Measurements from ENCODE around the gene PDE1A.

The PDE1A gene

DNA sequence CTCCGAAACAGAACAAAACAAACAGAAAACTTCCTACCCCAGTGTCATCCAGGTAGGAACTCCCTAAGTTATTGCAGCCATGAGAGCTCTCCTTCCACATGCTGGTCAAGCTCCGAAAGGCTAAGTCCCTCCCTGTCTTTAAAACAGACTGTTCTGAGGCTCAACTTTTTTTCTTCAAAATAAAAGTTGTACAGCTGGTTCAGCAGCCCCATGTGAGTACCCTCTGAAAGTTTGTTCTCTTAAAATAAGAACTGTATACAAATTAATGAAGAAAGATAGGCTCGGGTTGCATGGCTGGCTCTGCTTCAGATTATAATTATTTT, at the start of gene PDE1A:
Gene PDE1A, minus strand, starts transcription at position 119 of the 323 bp plus-strand sequence.
- DNase-seq = peak; percentile 39

DNA sequence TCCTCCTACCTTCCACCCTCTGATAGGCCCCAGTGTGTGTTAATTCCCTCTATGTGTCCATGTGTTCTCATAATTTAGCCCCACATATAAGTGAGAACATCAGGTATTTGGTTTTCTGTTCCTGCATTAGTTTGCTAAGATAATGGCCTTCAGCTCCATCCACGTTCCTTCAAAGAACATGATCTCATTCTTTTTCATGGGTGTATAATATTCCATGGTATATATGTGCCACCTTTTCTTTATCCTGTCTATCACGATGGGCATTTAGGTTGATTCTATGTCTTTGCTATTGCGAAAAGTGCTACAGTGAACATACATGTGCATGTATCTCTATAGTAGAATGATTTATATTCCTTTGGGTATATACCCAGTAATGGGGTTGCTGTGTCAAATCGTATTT, 46.8 kb upstream of the PDE1A start:
- no peak for DNase-seq

DNA sequence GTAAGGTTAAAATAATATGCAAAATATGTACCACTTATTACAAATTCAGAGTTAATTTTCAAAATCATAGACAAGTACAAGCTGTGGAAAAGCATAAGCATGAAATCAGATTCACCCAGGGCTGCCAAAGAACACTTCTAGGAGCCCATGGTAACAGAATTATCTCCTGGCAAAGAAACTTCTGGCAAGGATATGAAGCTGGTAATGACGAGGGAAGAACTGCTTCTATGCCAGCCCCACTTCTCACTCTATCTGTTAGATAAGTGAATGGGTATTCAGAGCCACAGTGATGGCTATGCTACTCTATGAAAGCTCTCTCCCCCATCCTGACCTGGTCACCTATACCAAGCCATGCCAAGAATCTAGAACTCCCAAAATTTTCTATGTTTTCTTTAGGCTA, 36.9 kb upstream of the PDE1A start:
- peak; percentile 79 for DNase-seq

DNA sequence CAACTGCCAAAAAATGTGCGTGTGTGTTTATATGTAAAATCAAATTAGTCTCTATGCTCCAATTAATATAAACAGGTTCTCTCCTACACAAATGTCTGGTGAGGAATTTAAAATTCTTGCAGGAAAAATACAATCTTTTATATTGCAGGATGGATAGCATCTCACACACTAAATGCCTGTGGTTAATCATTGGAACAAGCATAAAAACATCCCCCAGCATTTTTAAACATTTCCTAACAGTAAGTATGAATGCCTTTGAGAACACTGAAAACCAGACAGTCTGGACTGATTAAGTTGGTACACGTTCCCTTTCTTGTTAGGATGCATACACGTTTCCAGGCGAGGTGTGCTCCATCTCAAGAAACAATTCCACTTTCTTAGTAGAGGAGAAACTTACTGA, 29.9 kb upstream of the PDE1A start:
- DNase-seq = no peak

DNA sequence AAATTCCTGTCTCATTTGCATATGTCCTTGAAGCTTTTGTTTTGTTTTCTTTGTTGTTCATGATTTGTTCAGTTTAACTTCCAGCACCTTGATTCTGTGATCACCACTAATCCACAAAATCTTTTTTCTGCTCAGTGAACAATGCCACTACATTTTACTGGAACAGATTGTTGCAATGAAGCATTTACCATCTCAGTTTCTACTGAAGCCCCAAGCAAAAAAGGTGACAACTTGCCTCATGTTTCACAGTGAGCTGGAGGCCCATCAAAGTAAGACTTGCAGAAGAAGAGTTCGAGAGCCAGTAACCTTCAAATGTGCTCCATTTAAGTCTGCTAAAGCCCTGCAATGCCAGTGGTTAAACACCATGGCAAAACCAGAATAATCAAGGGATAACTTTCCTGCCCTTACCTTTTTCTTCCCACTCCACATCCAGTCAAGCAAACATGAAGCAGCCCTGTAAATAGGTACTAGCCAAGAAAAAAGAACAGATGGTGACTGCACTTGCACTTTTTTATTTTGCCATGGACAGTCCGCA, 25.7 kb upstream of the PDE1A start:
- DNase-seq = no peak

DNA sequence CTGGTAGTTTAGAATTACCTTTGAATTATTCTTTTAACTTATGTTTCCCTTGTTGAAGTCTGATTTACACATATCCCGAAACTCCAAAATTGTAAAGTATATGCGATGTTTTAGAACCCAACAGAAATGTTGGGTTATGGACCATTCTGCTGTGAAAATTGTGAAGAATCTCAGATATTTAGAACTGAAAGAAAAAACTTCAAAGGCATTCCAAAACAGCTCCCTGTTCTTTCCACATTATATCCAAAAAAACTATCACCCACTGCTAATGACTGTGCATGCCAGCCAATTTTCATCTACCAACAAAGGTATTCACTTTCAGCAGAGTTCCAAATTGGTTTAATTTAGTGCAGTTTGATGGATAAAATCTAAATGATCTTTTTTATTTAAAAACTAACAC, 21.5 kb upstream of the PDE1A start:
- DNase-seq = no peak

DNA sequence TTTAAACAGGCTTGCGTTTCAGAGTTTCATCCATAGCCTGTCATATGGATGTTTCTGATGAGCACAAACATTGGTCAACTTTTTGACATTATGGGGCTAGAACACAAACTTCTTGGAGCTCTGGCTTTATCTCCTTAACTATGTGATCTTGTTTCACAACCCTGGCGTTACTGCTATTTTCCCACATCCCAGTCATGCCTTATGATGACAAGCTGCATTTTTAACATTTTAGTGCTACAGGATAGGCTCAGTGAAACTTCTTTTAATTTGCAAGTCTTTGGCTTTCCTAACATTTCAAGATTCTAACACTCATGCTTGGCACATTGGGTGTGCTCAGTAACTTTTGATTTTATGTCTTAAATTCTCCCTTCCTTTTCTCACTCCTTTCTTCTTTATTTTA, 21.0 kb upstream of the PDE1A start:
- no peak for DNase-seq

DNA sequence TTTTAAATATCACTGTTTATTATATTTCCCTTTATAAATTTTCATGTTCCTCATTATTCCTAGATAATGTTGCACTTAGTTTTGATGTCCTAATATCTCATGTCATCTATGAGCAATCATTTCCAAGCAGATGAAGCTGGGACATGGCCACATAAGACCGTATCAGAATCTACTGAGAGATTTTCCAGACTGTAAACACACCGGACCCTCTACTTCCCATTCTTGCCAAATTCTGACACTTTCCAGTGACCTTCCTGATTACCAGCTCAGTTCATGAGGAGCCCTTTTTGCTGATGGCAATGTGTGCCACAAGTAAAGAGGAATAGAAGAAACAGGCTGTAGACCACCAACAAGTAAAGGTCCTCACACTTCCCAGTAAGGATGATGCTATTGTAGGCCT, 20.3 kb upstream of the PDE1A start:
- no peak for DNase-seq

DNA sequence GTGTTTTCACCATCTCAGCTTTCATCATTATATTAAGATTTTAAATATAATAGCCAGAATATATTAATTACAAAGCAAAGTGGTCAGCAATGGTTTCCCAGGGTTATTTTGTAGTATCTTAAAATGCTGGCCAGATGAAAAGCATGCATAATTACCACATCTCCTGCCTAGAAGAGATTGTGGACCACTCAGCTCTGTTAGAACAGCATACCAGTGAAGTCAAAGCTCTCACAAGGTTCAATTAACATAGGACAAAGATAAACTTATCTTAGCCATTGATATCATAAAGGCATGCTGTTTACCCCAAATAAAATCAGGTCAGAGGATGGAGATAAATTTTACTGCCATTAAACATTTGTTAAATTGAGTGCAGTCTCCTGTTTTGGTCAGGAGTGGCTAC, 19.3 kb upstream of the PDE1A start:
- no peak for DNase-seq

DNA sequence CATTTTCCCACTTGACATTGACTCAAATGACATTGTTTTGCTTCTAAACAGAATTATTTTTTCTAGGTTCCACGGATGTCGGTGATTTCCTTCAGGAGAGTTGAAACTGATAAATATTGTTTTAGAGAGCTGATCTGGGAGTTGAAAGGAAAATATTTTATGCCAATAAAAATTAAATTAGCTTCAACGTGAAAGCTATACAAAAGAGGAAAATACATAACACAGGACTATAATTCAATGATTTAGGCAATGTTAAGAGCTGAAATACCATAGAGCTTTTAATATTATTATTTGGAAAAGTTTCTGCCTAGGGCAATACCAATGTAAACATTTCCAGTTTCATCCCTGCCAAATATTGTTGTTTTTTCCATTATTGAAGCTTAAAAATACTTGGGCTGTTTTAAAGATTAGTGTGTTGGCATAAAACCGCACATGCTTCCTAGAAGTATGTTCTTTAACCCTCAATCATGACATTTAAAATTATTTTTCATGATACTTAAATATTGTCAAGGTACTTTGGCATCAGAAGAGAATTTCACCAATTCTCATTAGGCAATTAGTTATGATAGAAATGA, 18.6 kb upstream of the PDE1A start:
- DNase-seq = no peak

DNA sequence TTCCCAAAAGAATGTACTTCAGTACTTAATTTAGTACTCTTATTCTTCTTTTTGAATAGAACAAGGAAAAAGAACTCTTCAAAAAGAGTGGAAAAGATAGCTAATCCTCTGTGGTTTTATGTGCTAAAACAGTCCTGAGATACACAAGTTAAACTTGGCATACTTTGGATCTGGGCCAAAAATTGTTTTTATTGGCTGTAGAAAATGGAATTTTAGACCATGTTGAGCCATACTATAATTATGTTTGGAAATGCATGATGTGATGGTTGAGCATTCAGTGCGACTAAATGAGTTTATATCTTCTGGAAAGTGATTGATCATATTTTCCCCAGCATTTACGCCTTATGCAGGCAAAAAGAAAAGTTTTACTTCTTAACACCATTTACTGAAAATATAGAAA, 18.0 kb upstream of the PDE1A start:
- peak; percentile 42 for DNase-seq

DNA sequence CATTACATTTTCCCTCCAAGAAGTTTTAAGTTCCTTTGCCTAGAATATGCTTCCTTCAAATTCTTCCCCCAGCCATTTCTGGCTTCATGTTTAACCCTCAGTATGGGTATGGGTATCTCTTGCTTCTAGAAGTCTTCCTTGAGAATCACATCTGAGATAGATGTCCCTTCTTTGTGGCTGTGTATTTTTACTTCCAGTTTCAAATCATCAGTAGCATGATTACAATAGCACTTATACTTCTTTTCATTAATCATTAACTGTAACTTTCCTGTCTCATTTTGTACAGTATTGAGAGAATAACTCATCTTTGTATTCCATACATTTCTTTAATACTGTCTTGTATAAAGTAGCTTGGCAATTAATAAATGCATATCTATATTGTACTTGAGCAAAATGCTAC, 17.3 kb upstream of the PDE1A start:
- DNase-seq = no peak

DNA sequence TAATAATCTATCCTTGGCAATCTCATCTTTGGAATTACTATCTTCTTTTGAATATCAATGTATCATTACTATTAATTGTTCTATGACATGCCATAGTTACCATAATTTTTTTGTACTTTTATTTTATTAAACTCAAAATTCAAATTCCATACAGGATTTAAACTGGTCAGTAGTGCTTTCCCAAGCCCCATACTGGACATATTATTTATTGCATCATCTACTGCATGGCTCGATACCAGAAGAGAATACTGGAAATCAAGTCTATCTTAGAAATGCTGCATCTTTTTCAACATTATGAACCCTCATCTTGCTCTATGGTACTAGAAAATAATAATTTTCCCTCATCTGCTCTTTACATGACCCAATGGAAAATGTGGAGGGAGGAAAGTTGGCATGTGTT, 9.4 kb upstream of the PDE1A start:
- DNase-seq = no peak

DNA sequence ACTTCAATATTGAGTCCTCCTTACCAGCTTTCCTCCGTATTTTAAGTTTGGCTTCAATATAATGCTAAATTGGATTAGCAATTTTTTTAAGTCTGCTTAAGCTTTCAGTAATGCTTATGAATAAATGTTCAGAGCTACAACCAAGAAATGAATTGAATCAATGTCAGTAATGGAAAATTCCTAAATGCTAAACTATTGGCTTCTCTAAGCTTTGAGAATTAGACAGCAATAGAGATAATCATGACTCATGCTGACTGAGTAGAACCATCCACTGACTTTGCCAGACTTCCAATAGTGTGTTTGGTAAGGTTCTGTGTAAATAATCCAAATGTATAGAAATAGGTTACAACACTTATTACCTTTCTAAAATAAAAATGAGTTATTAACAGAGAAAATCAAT, 8.9 kb upstream of the PDE1A start:
- DNase-seq = no peak

DNA sequence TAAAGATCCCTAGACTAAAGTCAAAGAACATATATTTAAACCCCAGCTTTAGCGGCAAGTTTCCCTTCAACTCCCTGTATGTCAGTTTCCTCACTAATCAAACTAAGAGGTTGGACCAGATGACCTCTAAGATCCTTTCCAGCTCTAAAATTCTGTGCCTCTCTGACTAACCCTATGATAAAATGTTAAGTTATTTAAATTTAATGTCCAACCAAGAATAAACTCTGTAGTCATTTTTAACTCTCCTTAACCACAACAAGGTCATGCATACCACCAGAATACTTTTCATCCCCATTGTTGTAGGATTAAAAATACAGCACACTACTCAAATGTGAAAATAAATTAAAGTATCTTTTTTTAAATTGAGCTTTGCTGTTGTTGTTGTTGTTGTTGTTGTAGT, 5.2 kb upstream of the PDE1A start:
- no peak for DNase-seq

DNA sequence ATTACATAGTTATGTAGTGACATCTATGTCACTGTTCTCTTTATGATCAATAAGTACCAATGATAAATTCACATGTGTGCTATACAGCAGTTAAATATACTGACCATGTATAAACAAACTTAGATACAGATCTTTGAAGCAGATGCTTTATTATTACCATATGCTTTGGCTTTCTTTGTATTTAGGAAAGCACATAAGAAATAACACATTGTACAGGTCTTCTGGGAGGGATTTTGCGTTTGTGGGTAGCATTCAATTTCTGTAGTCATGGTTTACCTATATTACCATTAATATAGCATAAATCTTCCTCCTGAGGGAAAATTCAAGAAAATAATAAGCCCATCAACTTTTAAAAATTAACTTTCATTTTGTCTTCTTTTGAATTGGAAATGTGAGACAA, 1.6 kb upstream of the PDE1A start:
- DNase-seq = no peak

DNA sequence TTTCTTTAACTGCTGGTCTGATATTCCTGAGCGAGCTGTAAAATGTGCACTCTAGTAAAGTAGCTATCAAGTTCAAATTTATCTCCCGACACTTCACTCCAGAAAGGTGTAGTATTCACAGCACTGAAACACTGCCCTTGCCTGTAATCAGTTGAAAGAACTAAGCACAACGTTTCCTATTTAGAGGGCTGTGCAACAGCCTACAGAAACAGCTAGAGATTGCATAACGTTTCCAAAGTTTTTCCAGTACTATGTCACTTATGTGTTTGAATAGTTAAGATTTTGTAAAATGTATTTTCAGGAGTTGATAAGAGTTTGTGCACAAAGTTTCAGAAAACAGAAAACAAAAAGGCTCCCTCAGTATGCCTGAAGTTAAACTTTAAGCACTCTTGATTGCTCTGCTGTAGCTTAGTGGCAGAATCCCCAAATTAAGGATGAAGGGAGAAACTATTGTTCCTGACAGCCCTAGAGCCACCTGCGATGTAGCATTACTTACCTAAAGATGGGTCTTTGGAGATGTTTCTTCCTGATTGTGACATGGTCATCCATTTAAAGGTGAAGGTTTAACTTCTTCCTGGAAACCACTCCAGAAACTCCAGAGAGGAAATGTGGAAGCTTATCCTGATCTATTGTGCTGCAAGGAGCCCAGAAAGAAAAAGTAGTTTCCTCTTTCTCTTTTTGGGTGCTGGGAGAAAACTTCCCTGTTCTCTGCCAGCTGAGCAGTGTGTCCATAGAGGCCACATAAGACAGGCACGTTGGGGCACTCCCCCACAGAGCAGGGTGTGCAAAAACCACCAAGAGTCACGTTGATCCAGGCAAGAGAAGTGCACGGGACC, 536 bp downstream of the PDE1A start:
- DNase-seq = no peak

DNA sequence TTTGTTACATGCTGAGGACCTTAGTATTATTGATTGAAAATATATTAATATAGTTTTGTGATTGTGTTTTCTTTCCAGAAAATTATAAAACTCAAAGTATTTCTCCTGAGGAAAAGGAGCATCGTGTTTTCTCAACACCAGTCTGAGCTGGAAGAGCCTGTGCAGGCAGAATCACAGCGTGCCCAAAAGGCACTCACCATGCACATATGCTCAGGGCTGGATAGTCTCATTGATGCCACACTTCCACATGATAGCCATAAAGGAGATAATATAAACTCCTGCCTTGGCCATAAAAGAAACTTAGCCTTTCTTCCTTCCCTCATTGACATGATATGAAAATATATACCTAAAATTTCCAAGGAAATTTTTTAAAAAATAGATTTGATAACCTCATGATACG, 4.0 kb downstream of the PDE1A start:
- DNase-seq = peak; percentile 50

DNA sequence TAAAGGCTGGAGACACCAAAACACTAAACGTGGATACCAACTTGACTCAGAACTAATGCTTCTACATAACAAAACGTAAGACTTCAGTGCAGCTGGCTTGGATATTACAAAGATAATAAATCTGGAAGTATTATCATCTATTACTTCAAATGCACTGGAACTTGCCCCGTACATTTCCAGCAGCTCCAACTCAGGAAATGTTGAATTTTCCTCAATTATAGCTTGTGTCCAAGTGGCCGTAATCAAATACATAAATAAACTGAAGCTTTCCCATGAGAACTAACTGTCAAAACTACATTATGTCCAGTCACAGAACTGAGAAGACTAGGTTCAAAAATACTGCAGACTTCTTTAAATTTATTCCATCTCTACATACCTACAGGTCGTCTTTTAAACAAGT, 6.2 kb downstream of the PDE1A start:
- no peak for DNase-seq

DNA sequence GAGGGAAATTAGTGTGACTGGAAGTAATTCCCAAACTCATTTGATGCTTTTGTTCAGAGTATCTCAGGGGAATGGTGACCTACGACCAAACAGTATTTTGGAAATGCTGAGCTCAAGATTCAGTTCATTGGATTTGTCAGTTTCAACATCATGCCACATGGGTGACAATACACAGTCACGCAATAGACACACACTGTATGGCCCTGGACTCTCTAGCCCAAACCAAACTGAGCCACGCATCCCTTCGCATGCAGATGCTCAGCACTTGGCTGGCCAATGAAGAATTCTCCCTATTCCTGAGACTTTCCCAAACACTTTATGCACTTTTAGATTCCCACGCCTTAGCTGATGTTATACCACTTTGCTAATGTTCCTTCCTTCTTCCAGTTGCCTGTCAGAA, 10.0 kb downstream of the PDE1A start:
- DNase-seq = no peak

DNA sequence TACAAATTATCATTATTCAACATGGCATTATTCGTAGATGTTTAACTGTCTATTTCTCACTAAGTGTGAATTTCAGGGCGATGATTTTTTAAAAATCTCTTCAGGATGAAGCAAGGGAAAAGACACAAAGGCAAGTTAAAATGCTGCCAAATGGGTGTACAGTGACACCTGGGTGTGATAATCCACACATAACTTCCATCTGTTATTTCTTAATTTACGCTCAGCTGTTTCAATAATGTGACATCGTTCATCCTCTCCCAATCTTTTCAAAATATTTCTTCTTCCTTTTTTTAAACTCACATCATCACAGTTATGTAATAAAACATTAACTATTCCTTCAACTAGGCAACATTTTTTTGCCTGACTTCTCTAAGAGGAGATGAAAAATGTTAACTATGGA, 10.6 kb downstream of the PDE1A start:
- peak; percentile 56 for DNase-seq

DNA sequence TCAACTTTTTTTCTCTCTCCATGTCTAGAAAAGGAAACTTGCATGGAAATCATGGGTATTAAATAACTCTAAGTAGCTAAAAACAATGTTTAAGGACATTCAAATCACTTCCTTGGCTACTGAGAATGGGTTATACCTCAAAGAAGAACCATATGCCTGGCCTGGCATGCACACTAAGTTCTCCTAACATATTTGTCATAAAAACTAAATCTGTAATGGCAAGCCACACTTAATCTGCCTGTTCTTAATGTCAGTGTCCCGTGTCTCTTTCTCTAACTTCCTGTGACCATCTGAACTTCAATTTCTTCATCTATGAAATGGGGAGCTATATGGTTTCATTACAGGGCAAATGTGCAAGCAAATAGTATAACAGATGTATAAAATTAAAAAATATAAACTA, 11.1 kb downstream of the PDE1A start:
- DNase-seq = peak; percentile 30

DNA sequence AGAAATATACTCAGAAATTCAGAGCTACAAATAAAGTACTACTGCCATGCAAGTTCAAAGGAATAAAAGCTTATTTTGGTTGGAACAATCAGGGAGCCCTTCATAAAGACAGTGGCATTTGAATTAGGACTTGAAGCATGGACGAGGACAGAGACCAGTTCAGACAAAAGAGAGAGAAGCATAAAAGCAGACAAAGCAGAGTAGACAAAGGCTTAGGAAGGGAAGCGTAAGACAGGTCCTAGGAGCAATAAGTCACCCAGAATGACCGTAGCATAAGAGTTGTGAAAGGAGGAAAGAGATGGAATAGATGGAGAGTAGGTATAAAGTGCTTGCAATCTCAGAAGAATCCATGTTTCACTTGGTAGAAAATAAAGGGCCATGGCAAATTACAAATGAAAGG, 14.0 kb downstream of the PDE1A start:
- DNase-seq = no peak

DNA sequence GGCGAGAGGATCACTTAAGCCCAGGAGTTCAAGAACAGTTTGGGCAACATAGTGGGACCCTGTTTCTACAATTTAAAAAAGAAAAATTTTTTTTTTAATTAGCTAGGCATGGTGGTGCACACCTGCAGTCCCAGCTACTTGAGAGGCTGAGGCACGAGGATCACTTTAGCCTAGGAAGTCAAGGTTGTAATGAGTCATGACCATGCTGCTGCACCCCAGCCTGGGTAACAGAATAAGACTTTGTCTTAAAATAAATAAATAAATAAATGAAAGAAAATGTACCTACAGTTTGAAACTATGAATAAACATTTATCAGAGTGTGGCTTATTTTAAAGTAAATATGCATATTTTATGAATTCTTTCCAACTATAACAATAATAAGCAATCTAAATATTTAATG, 16.7 kb downstream of the PDE1A start:
- no peak for DNase-seq

DNA sequence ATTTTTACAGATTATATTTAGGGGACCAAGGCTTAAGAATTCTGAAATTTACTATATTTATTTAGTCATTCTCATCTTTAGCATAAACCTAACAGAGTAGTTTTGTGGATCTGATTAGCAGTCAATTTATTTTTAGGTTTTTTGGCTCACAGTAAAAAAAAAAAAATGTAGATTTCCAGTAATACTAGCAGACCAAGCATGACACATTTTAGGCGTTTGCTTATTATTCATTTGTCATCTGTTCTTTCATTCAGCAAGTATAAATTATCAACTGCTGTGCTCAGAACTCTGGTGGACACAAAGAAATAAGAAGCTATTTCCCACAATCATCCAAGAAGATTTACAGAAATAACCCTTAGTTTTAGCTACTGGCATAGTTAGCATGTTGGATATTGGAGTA, 20.6 kb downstream of the PDE1A start:
- peak; percentile 58 for DNase-seq
